GM23338 (cell line): ENCODE results near the gene SSH2. TPM values are rescaled to one million over a fixed set of nuclear protein-coding genes. Genes with fewer than 3 reads are reported as not detected.

Experiments
- ATAC-seq: fragments of 200-7000 bp; cut with Tn5 transposase; 3 replicates; pipeline ENCODE4 v1.9.1; 2020
- DNase-seq: peaks from one replicate; pipeline ENCODE4 v3.0.0-alpha.2; 2015; ENCODE audit warnings: low spot score
- H2AFZ ChIP-seq: fragments of 200-600 bp; sonication (generic); 2 replicates; pipeline ENCODE4 v1.8.0; 2016; ENCODE audit warnings: antibody characterized with exemption, mild to moderate bottlenecking, moderate library complexity
- H3F3A ChIP-seq: fragments of 200-600 bp; sonication (generic); replicated peaks from 2 replicates; pipeline ENCODE4 v1.8.0; 2017; ENCODE audit warnings: antibody characterized with exemption, mixed run types, low read depth
- H3K27ac ChIP-seq: fragments of 200-600 bp; sonication (generic); 2 replicates; pipeline ENCODE4 v1.6.1; 2016; ENCODE audit warnings: low read depth
- H3K27me3 ChIP-seq: fragments of 200-600 bp; sonication (generic); 2 replicates; pipeline ENCODE4 v1.8.0; 2016; ENCODE audit warnings: mild to moderate bottlenecking, mixed run types, moderate library complexity; ENCODE audit not compliant: insufficient read depth
- H3K36me3 ChIP-seq: fragments of 200-600 bp; sonication (generic); 2 replicates; pipeline ENCODE4 v1.8.0; 2016; ENCODE audit warnings: mild to moderate bottlenecking; ENCODE audit not compliant: insufficient read depth
- H3K4me1 ChIP-seq: fragments of 200-600 bp; sonication (generic); 2 replicates; pipeline ENCODE4 v1.8.0; 2016; ENCODE audit warnings: mild to moderate bottlenecking, moderate library complexity; ENCODE audit not compliant: insufficient read depth
- H3K4me2 ChIP-seq: fragments of 200-600 bp; sonication (generic); 2 replicates; pipeline ENCODE4 v1.7.1; 2017; ENCODE audit warnings: mixed run types
- H3K4me3 ChIP-seq: fragments of 200-600 bp; sonication (generic); 2 replicates; pipeline ENCODE4 v1.6.1; 2016; ENCODE audit warnings: mixed run types
- H3K79me2 ChIP-seq: fragments of 200-600 bp; sonication (generic); replicated peaks from 2 replicates; pipeline ENCODE4 v1.8.0; 2017; ENCODE audit warnings: mild to moderate bottlenecking; ENCODE audit not compliant: insufficient read depth
- H3K9me2 ChIP-seq: fragments of 200-600 bp; sonication (generic); 2 replicates; pipeline ENCODE4 v1.8.0; 2017; ENCODE audit not compliant: insufficient read depth
- H4K20me1 ChIP-seq: fragments of 200-600 bp; sonication (generic); replicated peaks from 2 replicates; pipeline ENCODE4 v1.8.0; 2017; ENCODE audit warnings: mild to moderate bottlenecking; ENCODE audit not compliant: insufficient read depth
- H3K27ac Mint-ChIP-seq: 2 replicates; pipeline ENCODE4 v1.8.0; 2020; ENCODE audit warnings: inconsistent platforms, mild to moderate bottlenecking, moderate library complexity, mixed read lengths
- H3K27me3 Mint-ChIP-seq: 3 replicates; pipeline ENCODE4 v1.8.0; 2022; ENCODE audit warnings: low read depth, mild to moderate bottlenecking, moderate library complexity, mixed read lengths, inconsistent platforms; ENCODE audit not compliant: insufficient read depth, poor library complexity
- H3K36me3 Mint-ChIP-seq: 3 replicates; pipeline ENCODE4 v1.8.0; 2021; ENCODE audit warnings: low read depth, mild to moderate bottlenecking, inconsistent platforms, moderate library complexity, mixed read lengths
- H3K4me1 Mint-ChIP-seq: 3 replicates; pipeline ENCODE4 v1.8.0; 2020; ENCODE audit warnings: mild to moderate bottlenecking, inconsistent platforms, mixed read lengths
- H3K4me3 Mint-ChIP-seq: 3 replicates; pipeline ENCODE4 v1.8.0; 2021; ENCODE audit warnings: moderate library complexity, mild to moderate bottlenecking, inconsistent platforms, mixed read lengths
- H3K9me3 Mint-ChIP-seq: 3 replicates; pipeline ENCODE4 v1.8.0; 2020; ENCODE audit warnings: moderate library complexity, mild to moderate bottlenecking, inconsistent platforms, mixed read lengths
- CREB1 ChIP-seq: fragments of 250-450 bp; sonication (Bioruptor Pico); IDR thresholded peaks from 2 replicates; pipeline ENCODE4 v1.5.0; 2020; ENCODE audit warnings: low read depth, mild to moderate bottlenecking, moderate library complexity
- EZH2 ChIP-seq: fragments of 200-600 bp; sonication (generic); IDR thresholded peaks from one replicate; pipeline ENCODE4 v1.8.0; 2017; ENCODE audit warnings: antibody characterized with exemption, mild to moderate bottlenecking, low read depth; ENCODE audit not compliant: unreplicated experiment
- EZH2phosphoT487 ChIP-seq: fragments of 200-600 bp; sonication (generic); IDR thresholded peaks from one replicate; pipeline ENCODE4 v1.8.1; 2018; ENCODE audit warnings: antibody characterized with exemption; ENCODE audit not compliant: unreplicated experiment
- JUNB ChIP-seq: IDR thresholded peaks from one replicate; pipeline ENCODE4 v1.6.1; 2016; ENCODE audit warnings: antibody characterized with exemption; ENCODE audit not compliant: unreplicated experiment
- REST ChIP-seq: IDR thresholded peaks from one replicate; pipeline ENCODE4 v1.6.1; 2018; ENCODE audit warnings: antibody characterized with exemption; ENCODE audit not compliant: unreplicated experiment
- ZNF114 ChIP-seq: fragments of 250-450 bp; sonication (Bioruptor Pico); IDR thresholded peaks from 2 replicates; pipeline ENCODE4 v1.5.0; 2020; ENCODE audit warnings: mild to moderate bottlenecking, moderate library complexity
- polyA plus RNA-seq: library from polyadenylated mRNA; unstranded; fragments of >200 nt; fragmentation: Nextera tagmentation; extraction: Ambion mirVana; gene quantifications from 2 replicates; pipeline ENCODE4 v1.2.1, GENCODE V29; 2016
- total RNA-seq: library from RNA; depleted of rRNA; stranded (reverse); fragments of >200 nt; shearing (Covaris generic); gene quantifications from 2 replicates; pipeline ENCODE4 v1.2.3, GENCODE V29; 2014
- TF ChIP-seq, protein P1 (sequence below), 2 experiments: fragments of 200-600 bp in 1 of 2; sonication (generic) in 1 of 2; conservative IDR thresholded peaks; 2 replicates each; pipeline versions ENCODE4 v1.5.1 to v1.6.1; 2016 to 2017; ENCODE audit warnings: antibody characterized with exemption in 2 of 2, low read depth in 2 of 2, mild to moderate bottlenecking in 2 of 2, moderate library complexity in 1 of 2

SSH2 gene
- total and polyA plus RNA-seq, 2 experiments from 2014 or later: 9.9 to 12.1 TPM

DNA sequence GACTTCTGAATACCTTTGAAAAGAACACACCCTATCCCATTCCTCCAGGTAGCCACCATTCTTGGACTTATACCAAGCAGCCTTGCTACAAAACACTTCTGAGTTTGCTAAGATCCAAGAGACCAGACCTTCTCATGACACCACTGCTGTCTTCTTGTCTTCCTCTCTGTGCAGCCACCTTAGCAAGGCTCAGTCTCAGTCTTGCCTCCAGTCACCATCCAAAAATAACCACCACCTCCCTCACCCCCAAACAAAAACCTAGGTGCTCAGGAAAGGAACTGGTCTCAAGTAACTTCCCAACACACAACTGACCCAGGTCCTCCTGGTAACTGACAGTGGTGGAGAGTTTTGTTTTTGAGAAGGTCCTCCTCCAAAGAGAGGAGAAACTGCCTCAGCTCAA lies 216.4 kb downstream of the SSH2 start:
- Mint-ChIP-seq H3K27me3 (peaks cover 5% of the 10 kb centered on the region), H3K9me3 (no peaks in the 10 kb centered on the region), H3K4me3 (no peak overlapping the region), H3K4me1 (peaks cover 25% of the 10 kb centered on the region), H3K27ac (no peak overlapping the region), H3K36me3 (no peaks in the 10 kb centered on the region)
- DNase-seq (no peak), ATAC-seq (no peak)
- H3K4me3 ChIP-seq: no peak overlapping the region
- H2AFZ ChIP-seq: no peak overlapping the region
- no peak overlapping the region for H3K4me2 ChIP-seq
- no peaks in the 10 kb centered on the region for H3K79me2 ChIP-seq
- H3K27me3 ChIP-seq: no peaks in the 10 kb centered on the region
- TF ChIP-seq JUNB (no peak), EZH2phosphoT487 (no peak)
- no peak overlapping the region for H3K27ac ChIP-seq
- no peaks in the 10 kb centered on the region for H3K9me2 ChIP-seq
- no peaks in the 10 kb centered on the region for H3K36me3 ChIP-seq
- no peaks in the 10 kb centered on the region for H4K20me1 ChIP-seq
- no peaks in the 10 kb centered on the region for H3F3A ChIP-seq
- peaks cover 21% of the 10 kb centered on the region for H3K4me1 ChIP-seq

DNA sequence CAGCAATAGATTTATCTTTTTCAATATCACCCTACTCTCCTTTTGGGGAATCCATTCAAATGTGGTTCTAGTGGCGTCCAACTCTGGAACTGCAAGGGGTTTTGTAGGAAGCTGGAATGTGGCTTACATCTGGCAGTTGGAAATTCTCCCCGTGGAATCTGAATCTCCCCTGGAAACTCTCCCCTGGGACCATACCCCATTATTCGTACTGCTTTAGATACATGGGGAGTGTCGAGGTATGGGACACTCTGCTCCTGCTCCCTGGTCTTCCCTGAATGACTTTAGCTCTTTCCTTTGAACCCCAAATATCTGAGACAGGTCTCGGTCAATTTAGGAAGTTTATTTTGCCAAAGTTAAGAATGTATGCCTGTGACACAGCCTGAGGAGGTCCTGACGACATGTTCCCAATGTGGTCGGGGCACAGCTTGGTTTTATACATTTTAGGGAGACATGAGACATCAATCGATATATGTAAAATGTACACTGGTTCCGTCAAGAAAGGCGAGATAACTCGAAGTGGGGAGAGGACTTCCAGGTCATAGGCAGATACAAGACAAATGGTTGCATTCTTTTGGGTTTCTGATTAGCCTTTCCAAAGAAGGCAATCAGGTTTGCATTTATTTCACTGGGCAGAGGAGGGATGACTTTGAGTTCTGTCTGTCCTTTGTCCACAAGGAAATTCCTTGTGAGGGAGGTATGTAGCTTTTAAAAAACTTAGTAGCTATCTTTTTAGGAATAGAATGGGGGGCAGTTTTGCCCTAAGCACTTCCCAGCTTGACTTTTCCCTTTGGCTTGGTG lies 218.2 kb downstream of the SSH2 start:
- Mint-ChIP-seq H3K4me1 (peaks cover 13% of the 10 kb centered on the region), H3K4me3 (no peak overlapping the region), H3K27ac (peak overlapping the region; percentile 54), H3K9me3 (no peaks in the 10 kb centered on the region), H3K27me3 (peaks cover 2% of the 10 kb centered on the region), H3K36me3 (no peaks in the 10 kb centered on the region)
- Histone ChIP-seq H3K27ac (peak overlapping the region; percentile 73), H3K79me2 (no peaks in the 10 kb centered on the region), H3K36me3 (no peaks in the 10 kb centered on the region), H3K4me3 (no peak overlapping the region), H3F3A (no peaks in the 10 kb centered on the region), H3K4me2 (no peak overlapping the region), H4K20me1 (no peaks in the 10 kb centered on the region), H3K27me3 (no peaks in the 10 kb centered on the region), H2AFZ (no peak overlapping the region), H3K4me1 (peaks cover 11% of the 10 kb centered on the region; the same call in 1 of the 2 replicates), H3K9me2 (no peaks in the 10 kb centered on the region)
- DNase-seq (peak; percentile 55), ATAC-seq (peak; percentile 41; the same call in 2 of the 3 replicates)
- no peak for TF ChIP-seq EZH2phosphoT487
- TF ChIP-seq, protein P1, sequence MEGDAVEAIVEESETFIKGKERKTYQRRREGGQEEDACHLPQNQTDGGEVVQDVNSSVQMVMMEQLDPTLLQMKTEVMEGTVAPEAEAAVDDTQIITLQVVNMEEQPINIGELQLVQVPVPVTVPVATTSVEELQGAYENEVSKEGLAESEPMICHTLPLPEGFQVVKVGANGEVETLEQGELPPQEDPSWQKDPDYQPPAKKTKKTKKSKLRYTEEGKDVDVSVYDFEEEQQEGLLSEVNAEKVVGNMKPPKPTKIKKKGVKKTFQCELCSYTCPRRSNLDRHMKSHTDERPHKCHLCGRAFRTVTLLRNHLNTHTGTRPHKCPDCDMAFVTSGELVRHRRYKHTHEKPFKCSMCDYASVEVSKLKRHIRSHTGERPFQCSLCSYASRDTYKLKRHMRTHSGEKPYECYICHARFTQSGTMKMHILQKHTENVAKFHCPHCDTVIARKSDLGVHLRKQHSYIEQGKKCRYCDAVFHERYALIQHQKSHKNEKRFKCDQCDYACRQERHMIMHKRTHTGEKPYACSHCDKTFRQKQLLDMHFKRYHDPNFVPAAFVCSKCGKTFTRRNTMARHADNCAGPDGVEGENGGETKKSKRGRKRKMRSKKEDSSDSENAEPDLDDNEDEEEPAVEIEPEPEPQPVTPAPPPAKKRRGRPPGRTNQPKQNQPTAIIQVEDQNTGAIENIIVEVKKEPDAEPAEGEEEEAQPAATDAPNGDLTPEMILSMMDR (conservative IDR thresholded peaks at IDR 0.05; ENCODE audit: low read depth in 2 of 2): no peak
- TF ChIP-seq REST: no peak
- TF ChIP-seq EZH2: no peak
- no peak for TF ChIP-seq CREB1
- TF ChIP-seq ZNF114 (CRISPR knock-in tag): no peak
- no peak for TF ChIP-seq JUNB
